HG02610 (cell line): ENCODE data around the gene CD248.
A peak's percentile ranks its signal among the peaks of the same experiment; 100 is the strongest.
"Not testable (repeated sequence)": the region's sequence is repeated elsewhere in the genome, so short reads cannot be mapped to it uniquely, and the experiment has no call there.

ENCODE experiments used
- ATAC-seq: cut with Tn5 transposase; IDR thresholded peaks from one replicate; pipeline ENCODE4 v1.9.1; 2021; ENCODE audit warnings: mild to moderate bottlenecking, moderate library complexity; ENCODE audit not compliant: unreplicated experiment

Gene CD248

GRCh38 chr11:66277064-66277463 lies 39.8 kb downstream of the CD248 start:
- not testable (repeated sequence) for ATAC-seq

- not testable (repeated sequence) for ATAC-seq
Measured at GRCh38 chr11:66276619-66277018, 40.2 kb downstream of the CD248 start.

- no peak for ATAC-seq
Measured at GRCh38 chr11:66275984-66276612, 40.7 kb downstream of the CD248 start.

- ATAC-seq, result no peak
Measured at GRCh38 chr11:66275396-66275795, 41.4 kb downstream of the CD248 start.

GRCh38 chr11:66274219-66274618 lies 42.6 kb downstream of the CD248 start:
- no peak for ATAC-seq

GRCh38 chr11:66272596-66272995 lies 44.2 kb downstream of the CD248 start:
- no peak for ATAC-seq

GRCh38 chr11:66271816-66272215 lies 45.0 kb downstream of the CD248 start:
- no peak for ATAC-seq

- ATAC-seq, result no peak
Measured at GRCh38 chr11:66268952-66269905, 47.6 kb downstream of the CD248 start.

- peak; percentile 80 for ATAC-seq
Measured at GRCh38 chr11:66268244-66268951, 48.4 kb downstream of the CD248 start, which contains the start of gene RAB1B. Gene RAB1B (plus strand): TSS chr11:66268639. CDS start chr11:66268680, 41 bp downstream.

- peak; percentile 29 for ATAC-seq
Measured at GRCh38 chr11:66267379-66268243, 49.2 kb downstream of the CD248 start.

GRCh38 chr11:66267039-66267378 lies 49.8 kb downstream of the CD248 start:
- ATAC-seq, result no peak

- no peak for ATAC-seq
Measured at GRCh38 chr11:66266378-66267038, 50.3 kb downstream of the CD248 start.

- ATAC-seq, result no peak
Measured at GRCh38 chr11:66265531-66266377, 51.1 kb downstream of the CD248 start.

- ATAC-seq, result no peak
Measured at GRCh38 chr11:66264914-66265313, 51.9 kb downstream of the CD248 start.
